NCI-H1417 (cell line): ENCODE results near the gene PPM1K.

ENCODE experiments used
- DNase-seq, 3 experiments: peaks; one replicate each; lab custom pipeline; 2025; lab: John Stamatoyannopoulos, UW

PPM1K gene

DNA sequence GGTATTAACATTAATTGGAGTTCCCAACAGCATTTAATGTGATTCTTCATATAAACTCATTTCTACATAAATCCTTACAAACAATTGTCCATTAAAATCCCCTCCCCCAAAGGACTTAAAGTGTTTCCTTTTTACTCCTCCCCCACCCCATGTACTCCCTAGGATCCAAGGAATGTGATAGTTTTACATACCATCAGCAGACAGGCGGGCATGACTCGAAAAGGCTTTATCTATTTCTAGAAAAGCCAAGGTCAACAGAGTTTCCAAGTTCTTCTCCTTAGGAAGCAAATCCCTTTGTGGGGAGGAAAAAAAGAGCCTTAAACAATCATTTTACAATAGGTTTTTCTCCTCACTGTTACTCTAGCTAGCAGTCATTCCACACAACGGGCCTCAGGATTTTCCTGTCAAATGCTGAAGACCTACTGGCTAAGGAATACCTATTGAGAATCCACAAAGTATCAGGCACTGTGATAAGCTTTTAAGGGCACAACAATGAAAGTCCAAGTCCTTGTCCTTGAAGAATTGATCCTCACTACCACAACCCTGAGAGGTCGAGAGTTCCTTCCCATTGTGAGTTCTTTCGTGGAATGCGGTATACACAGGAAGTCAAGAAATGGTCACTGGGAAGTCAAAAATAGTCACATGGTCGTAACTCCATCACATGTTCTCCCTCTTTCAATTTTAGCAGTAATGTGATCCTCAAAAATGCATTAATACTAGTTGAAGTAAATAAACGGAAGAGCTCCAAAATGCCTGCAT is 7.2 kb downstream of the PPM1K start:
- DNase-seq = no peak

- no peak for DNase-seq
These were observed 8.3 kb downstream of the PPM1K start for GRCh38 chr4:88275949-88276515.

DNA sequence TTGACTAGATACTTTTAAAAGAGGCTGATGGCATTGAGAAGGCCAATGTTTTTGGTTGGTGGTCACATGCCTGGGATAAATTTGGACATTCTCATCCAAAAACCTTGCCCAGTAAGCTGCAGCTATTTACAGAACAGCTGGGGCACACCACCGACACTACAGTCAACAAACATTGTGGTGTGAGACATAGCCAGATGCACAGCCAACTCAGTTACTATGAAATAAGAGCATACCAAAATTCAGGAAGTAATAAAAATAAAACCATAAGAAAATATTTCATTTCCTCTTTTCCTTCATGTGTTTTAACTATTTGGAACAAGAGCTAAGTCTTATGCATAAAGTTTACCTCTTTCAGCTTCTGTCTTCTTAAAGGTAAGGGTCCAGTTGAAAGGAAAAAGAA is 8.8 kb downstream of the PPM1K start:
- no peak for DNase-seq

DNA sequence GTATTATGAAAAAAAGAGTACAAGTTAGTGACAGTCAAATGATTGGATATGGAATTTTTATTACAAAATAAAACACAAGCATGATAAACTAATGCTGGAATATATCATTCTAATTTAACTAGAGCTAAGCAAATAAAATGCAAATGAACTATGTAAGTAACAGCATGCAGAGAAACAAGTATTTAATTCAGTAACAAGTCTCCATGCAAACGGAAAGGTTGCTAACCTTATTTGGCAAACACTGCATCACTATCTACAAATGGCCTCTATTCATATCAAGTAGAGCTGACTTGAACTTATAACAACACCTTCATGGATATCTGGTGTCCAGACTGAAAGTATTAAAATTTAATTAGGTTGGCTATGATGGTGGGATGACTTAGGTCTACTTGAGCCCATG is 15.4 kb downstream of the PPM1K start:
- DNase-seq = no peak

DNA sequence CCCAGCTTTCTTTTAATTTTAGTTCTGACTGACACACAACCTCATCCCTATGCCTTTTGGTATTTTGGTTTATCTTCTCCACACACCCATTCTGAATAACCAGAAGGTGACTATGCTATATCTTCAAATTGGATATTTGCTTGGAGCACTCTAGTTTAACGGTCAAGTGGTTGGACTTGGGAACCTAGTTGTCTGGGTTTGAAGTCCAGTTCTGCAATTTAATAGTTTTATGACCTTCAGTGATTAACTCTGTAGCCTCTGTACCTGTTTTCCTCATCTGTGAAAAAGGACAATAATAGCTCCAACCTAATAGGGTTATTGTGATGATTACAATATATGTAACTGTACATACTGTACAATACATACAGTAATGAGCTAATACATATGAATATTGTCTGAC is 20.0 kb downstream of the PPM1K start:
- no peak for DNase-seq

DNA sequence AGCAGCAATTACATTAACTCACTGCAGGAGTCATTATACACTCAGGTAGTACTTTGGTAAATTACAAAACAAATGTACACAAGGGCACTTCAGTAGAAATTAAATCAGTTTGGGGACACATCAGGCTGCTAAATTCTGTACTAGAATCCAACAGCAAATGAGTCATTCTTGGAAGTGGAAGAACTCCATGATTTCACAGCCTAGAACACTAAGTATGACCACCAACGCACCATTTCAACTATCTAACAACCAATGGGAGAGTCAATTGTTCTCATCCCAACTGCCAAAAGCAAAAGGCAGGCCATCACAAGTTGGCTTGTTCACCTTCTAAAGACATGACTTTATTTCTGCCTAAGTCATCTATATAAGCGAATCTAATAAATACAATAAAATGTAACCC is 26.6 kb downstream of the PPM1K start:
- DNase-seq = peak in 1 of 3 experiments; percentile 23

- no peak for DNase-seq
These were observed 29.2 kb downstream of the PPM1K start for GRCh38 chr4:88255111-88255510.

- DNase-seq = no peak
These were observed 32.4 kb downstream of the PPM1K start for GRCh38 chr4:88251924-88252323.

GRCh38 chr4:88247148-88247547 is 37.2 kb downstream of the PPM1K start:
- no peak for DNase-seq

DNA sequence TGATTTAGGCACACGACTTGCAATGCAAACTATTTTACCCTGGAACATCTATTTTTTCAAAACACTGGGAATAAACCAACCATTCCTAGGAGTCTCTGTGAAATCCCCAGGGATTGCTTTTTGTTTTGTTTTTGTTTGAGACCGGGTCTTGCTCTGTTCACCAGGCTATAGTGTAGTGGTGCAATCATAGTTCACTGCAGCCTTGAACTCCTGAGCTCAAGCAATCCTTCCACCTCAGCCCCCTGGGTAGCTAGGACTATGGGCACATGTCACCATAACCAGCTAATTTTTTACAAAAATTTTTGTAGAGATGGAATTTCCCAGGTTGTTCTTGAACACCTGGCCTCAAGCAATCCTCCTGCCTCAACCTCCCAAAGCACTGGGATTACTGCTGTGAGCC is 37.8 kb downstream of the PPM1K start:
- no peak for DNase-seq

DNA sequence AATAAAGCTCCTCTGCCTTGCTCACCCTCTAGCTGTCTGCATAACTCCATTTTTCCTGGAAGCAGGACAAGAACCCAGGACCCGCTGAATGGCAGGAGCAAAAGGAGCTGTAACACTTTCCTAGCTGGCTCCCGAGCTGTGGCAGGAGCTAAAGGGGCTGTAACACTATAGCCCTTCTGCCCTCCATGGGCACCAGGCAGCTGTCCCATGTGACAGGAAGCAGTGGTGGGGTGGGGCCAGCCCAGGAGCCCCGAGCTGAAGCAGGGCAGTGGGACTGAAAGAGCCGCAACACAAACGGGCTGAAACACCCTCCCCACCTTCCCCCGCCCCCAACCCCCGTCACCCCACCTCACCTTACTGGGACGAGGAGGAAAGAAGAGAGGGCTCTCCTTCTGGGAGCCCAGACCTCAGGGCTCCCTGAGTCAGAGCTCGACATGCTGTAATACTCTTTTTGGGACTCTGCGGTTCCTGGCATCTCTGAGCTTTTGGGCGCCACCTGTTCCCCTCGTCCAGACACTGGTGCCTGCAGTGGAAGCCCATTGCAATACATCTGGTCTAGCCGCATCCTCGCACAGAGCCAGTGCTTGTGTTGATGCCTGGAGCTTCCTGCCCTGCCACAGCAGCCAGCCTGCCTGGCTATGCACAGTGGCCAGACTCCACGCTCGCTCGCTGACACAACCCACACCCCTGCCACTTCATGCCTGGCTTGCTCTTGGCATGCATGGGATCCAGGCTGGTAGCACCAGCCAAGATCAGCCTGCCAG is 39.4 kb downstream of the PPM1K start:
- no peak for DNase-seq

DNA sequence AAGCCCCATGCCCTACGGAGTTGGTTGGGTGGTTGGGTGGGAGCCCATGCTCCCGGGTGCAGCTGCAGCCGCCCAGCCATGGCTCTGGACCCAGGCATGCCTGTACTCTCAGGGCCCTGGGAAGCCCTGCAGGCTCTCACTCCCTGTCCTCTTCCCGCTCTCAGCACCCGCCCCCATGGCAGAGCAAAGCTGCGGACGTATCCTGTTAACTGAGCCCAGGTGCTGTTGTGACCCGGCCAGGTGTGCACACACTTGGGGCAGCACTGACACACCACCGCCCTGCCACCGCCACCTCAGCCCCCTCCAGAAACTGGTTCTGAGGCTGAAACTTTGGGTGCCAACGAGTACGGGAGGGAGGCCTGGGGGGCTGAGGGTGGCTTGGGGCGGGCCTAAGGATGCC is 40.3 kb downstream of the PPM1K start:
- DNase-seq = no peak

DNA sequence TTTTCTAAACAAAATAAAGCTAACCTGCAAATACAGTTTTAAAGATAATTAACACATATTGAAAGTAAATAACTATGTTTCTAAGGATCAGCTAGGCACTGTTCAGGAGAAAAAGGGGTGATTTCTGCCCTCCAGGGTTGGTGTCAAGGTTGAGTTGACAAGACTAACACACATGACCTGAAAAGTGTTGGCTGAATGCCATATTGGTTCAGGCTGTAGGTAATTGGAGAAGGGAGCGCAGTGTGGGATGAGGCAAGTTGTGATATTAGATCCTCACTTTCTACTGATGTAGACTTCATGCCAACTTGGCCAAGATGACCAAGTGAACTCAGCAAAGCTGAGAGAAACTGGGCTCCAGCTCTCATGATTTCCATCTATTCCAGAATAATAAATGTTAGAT is 42.2 kb downstream of the PPM1K start:
- peak in 1 of 3 experiments; percentile 8 for DNase-seq

GRCh38 chr4:88240297-88240714 is 44.1 kb downstream of the PPM1K start:
- DNase-seq = no peak

GRCh38 chr4:88230969-88231771 is 53.2 kb downstream of the PPM1K start:
- no peak for DNase-seq

- DNase-seq = no peak
These were observed 53.9 kb downstream of the PPM1K start for GRCh38 chr4:88230461-88230891.

DNA sequence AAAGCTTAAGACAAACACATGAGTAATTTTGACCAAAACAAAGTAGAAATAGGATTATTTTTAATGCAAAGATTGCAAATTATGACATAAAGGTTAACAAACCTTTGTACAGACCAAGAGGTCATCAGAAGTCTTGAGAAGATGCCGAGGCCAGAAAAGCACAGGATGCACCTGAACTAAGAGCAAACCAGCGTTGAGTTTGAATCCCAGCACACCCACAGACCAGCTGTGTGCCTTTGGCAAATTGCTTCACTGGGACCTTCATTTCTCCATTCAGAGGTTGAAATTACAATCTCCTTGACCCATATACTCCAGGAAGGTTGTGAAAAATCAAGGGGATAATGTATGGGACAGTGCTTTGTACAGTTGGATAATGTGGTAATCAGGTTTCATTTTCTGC is 56.6 kb downstream of the PPM1K start:
- no peak for DNase-seq

DNA sequence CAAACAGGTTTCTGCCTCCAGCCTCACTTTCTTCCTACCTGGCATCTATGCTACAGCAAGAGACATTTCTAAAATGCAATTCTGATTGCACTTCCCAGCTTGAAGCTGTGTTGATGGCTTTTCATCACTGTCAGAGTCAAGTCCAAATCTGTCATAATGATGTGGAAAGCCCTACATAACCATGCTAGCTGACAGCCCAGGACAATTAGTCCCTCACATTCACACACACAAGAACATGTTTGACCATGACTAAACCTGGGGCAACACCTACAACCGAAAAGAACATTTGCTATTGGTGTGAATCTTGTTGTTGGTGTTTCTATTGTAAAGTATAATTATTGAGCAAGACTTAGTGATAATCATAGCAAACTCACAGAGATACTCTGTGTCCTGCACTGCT is 58.2 kb downstream of the PPM1K start:
- DNase-seq = no peak

DNA sequence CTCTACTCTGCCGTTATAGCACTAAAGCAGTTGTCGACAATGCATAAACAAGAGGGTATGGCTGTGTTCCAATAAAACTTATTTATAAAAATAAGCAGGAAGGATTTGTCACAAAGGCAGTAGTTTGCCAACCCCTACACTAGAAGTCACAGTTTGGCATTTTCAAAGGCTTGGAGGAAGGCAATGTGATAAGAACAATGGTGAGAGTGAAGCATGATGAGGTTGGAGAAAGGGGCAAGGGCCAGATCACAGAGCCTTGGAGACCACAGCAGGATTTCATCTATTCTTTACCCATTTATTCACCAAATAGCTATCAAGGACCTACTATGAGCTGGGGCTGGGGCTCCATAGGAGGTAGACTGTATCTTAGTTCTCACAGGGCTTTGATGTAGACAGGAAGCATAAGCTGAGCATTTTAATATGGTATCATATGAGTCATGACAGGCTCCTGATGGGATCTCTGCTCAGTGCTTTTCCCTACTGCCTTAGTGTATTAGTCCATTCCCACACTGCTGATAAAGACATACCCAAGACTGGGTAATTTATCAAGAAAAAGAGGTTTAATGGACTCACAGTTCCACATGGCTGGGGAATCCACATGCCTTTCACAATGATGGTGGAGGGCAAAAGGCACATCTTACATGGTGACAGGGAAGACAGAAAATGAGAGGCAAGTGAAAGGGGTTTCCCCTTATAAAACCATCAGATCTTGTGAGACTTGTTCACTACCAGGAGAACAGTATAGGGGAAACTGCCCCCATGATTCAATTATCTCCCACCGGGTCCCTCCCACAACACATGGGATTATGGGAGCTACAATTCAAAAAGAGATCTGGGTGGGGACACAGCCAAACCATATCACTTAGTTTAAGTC is 58.9 kb downstream of the PPM1K start:
- DNase-seq = no peak

- DNase-seq = no peak
These were observed 60.8 kb downstream of the PPM1K start for GRCh38 chr4:88223516-88223915.

DNA sequence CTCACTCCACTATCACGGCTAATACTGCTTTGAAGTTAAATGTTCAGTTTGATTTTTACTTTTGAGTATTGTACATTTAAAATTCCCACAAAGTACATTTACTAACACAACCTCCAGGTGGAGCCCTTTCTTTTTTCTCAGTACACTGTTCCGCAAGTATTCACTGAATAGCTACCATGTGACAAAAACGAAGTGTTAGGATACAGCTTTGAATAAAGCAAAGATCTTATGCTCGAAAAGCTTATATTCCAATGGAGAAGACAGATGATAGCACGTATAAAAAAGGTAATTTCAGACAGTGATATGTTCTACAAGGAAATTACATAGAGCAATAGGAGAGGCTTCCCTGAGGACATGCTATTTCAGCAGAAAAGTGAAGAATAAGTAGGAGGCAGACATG is 65.3 kb downstream of the PPM1K start:
- peak; percentile 38 to 71 (median 60) for DNase-seq
